ENCODE data around the gene ADGRL2. TPM values are rescaled to one million over a fixed set of nuclear protein-coding genes. Genes with fewer than 3 reads are reported as not detected.

Gene ADGRL2
- total RNA-seq, 4 donors from 2014 or later, result 25.3 to 77.7 (median 27.2) TPM

- Histone ChIP-seq H3K27me3 (no peaks in the 10 kb centered on the region), H3K9me3 (no peaks in the 10 kb centered on the region), H3K36me3 (no peaks in the 10 kb centered on the region), H3K27ac (no peak overlapping the region), H3K4me1 (peaks cover 0 to 12% (median 5%) of the 10 kb centered on the region in 4 donors), H3K4me3 (no peak overlapping the region)
- no peak for TF ChIP-seq CTCF (IDR thresholded peaks at IDR 0.05)
- no peak for TF ChIP-seq EP300 (IDR thresholded peaks at IDR 0.05)
- TF ChIP-seq POLR2A (IDR thresholded peaks at IDR 0.05), result no peak
- 80 to 85% methylated on average over 2 of the region's 2 CpGs for WGBS, 2 donors
- no peak for DNase-seq (ENCODE audit: low spot score in 2 of 2)
These were observed 5.7 kb downstream of the ADGRL2 start for GRCh38 chr1:81806432-81806770.

- Histone ChIP-seq H3K36me3 (no peaks in the 10 kb centered on the region), H3K27me3 (no peaks in the 10 kb centered on the region), H3K4me3 (no peak overlapping the region), H3K9me3 (no peaks in the 10 kb centered on the region), H3K27ac (no peak overlapping the region), H3K4me1 (peaks cover 0 to 26% (median 4%) of the 10 kb centered on the region in 4 donors)
- WGBS, 2 donors, result 66 to 79% methylated on average over 7 of the region's 7 CpGs
- no peak for DNase-seq (ENCODE audit: low spot score in 2 of 2)
- TF ChIP-seq POLR2A (IDR thresholded peaks at IDR 0.05) (no peak), CTCF (IDR thresholded peaks at IDR 0.05) (no peak), EP300 (IDR thresholded peaks at IDR 0.05) (no peak)
These were observed 8.0 kb downstream of the ADGRL2 start for GRCh38 chr1:81808760-81809159.

- no peak for DNase-seq (ENCODE audit: low spot score in 2 of 2)
- 94 to 97% methylated on average over 1 of the region's 1 CpG for WGBS, 2 donors
- H3K27me3 ChIP-seq, result no peaks in the 10 kb centered on the region
- peaks cover 0 to 18% (median 0%) of the 10 kb centered on the region in 4 donors for H3K4me1 ChIP-seq
- H3K9me3 ChIP-seq, result no peaks in the 10 kb centered on the region
- TF ChIP-seq EP300 (IDR thresholded peaks at IDR 0.05), result no peak
- no peak for TF ChIP-seq CTCF (IDR thresholded peaks at IDR 0.05)
- no peak for TF ChIP-seq POLR2A (IDR thresholded peaks at IDR 0.05)
- H3K27ac ChIP-seq, result no peak overlapping the region
- no peaks in the 10 kb centered on the region for H3K36me3 ChIP-seq
- H3K4me3 ChIP-seq, result no peak overlapping the region
These were observed 9.1 kb downstream of the ADGRL2 start for GRCh38 chr1:81809808-81810207.

GRCh38 chr1:81811757-81812371 lies 11.1 kb downstream of the ADGRL2 start:
- WGBS, 2 donors, result 70 to 73% methylated on average over 3 of the region's 3 CpGs
- TF ChIP-seq POLR2A (IDR thresholded peaks at IDR 0.05) (no peak), CTCF (IDR thresholded peaks at IDR 0.05) (no peak), EP300 (IDR thresholded peaks at IDR 0.05) (no peak)
- Histone ChIP-seq H3K36me3 (no peaks in the 10 kb centered on the region), H3K4me3 (no peak overlapping the region), H3K9me3 (no peaks in the 10 kb centered on the region), H3K27me3 (no peaks in the 10 kb centered on the region), H3K4me1 (peaks cover 0 to 18% (median 0%) of the 10 kb centered on the region in 4 donors), H3K27ac (no peak overlapping the region)
- DNase-seq (ENCODE audit: low spot score in 2 of 2), result no peak

GRCh38 chr1:81812712-81813111 lies 12.0 kb downstream of the ADGRL2 start:
- WGBS, 2 donors, result 52 to 60% methylated on average over 4 of the region's 4 CpGs
- DNase-seq (ENCODE audit: low spot score in 2 of 2), result no peak
- peaks cover 0 to 18% (median 0%) of the 10 kb centered on the region in 4 donors for H3K4me1 ChIP-seq

More at GRCh38 chr1:81812712-81813111, 12.0 kb downstream of the ADGRL2 start:
- H3K4me3 ChIP-seq, result no peak overlapping the region
- TF ChIP-seq POLR2A (IDR thresholded peaks at IDR 0.05) (no peak), CTCF (IDR thresholded peaks at IDR 0.05) (no peak), EP300 (IDR thresholded peaks at IDR 0.05) (no peak)
- no peaks in the 10 kb centered on the region for H3K36me3 ChIP-seq
- H3K9me3 ChIP-seq, result no peaks in the 10 kb centered on the region
- no peak overlapping the region for H3K27ac ChIP-seq
- no peaks in the 10 kb centered on the region for H3K27me3 ChIP-seq
